Type B pancreatic cell (in vitro differentiated cells): ENCODE results near the gene DBF4. TPM values are rescaled to one million over a fixed set of nuclear protein-coding genes. Genes with fewer than 3 reads are reported as not detected.
"Not testable (repeated sequence)": the region's sequence is repeated elsewhere in the genome, so short reads cannot be mapped to it uniquely, and the experiment has no call there.

ENCODE experiments used
- DNase-seq: peaks from one replicate; pipeline ENCODE4 v3.0.0; 2021; ENCODE audit warnings: mixed read lengths; ENCODE audit not compliant: unreplicated experiment; ENCODE audit errors: extremely low spot score
- H3K27ac Mint-ChIP-seq: 2 replicates; pipeline ENCODE4 v1.8.0; 2021; ENCODE audit warnings: mild to moderate bottlenecking, mixed read lengths
- H3K27me3 Mint-ChIP-seq: 2 replicates; pipeline ENCODE4 v1.8.0; 2021; ENCODE audit warnings: mixed read lengths
- H3K36me3 Mint-ChIP-seq: 2 replicates; pipeline ENCODE4 v1.8.0; 2021; ENCODE audit warnings: mixed read lengths
- H3K4me1 Mint-ChIP-seq: one replicate; pipeline ENCODE4 v1.8.0; 2021; ENCODE audit warnings: mixed read lengths; ENCODE audit not compliant: unreplicated experiment
- H3K4me3 Mint-ChIP-seq: 2 replicates; pipeline ENCODE4 v1.8.0; 2021; ENCODE audit warnings: mild to moderate bottlenecking, mixed read lengths
- H3K9me3 Mint-ChIP-seq: 2 replicates; pipeline ENCODE4 v1.8.0; 2021; ENCODE audit warnings: mixed read lengths
- CTCF ChIP-seq: fragments of 200-600 bp; sonication (generic); conservative IDR thresholded peaks from 2 replicates; pipeline ENCODE4 v1.5.0; 2021; ENCODE audit warnings: antibody characterized with exemption, mild to moderate bottlenecking
- total RNA-seq: library from RNA; stranded (reverse); gene quantifications from 2 replicates; pipeline ENCODE4 v1.2.1, GENCODE V29; 2021; ENCODE audit warnings: low replicate concordance

The DBF4 gene
- total RNA-seq, 1 donor from 2014 or later, result 37.8 TPM

GRCh38 chr7:87920578-87920977, 44.3 kb downstream of the DBF4 start:
- Mint-ChIP-seq H3K27me3 (no peaks in the 10 kb centered on the region), H3K4me1 (no peaks in the 10 kb centered on the region), H3K9me3 (no peaks in the 10 kb centered on the region), H3K36me3 (no peaks in the 10 kb centered on the region), H3K27ac (no peak overlapping the region), H3K4me3 (no peak overlapping the region)
- no peak for DNase-seq
- TF ChIP-seq CTCF, result no peak

GRCh38 chr7:87922759-87923395, 46.6 kb downstream of the DBF4 start:
- not testable (repeated sequence) for H3K4me3 Mint-ChIP-seq, DNase-seq, H3K4me1 Mint-ChIP-seq, H3K9me3 Mint-ChIP-seq, H3K36me3 Mint-ChIP-seq, H3K27ac Mint-ChIP-seq, H3K27me3 Mint-ChIP-seq

GRCh38 chr7:87926581-87927461, 50.5 kb downstream of the DBF4 start:
- no peaks in the 10 kb centered on the region for H3K36me3 Mint-ChIP-seq
- H3K27me3 Mint-ChIP-seq, result peaks cover 7% of the 10 kb centered on the region
- no peak for DNase-seq
- TF ChIP-seq CTCF, result peak; percentile 33
- no peaks in the 10 kb centered on the region for H3K4me1 Mint-ChIP-seq
- no peak overlapping the region for H3K4me3 Mint-ChIP-seq
- no peaks in the 10 kb centered on the region for H3K9me3 Mint-ChIP-seq
- no peak overlapping the region for H3K27ac Mint-ChIP-seq

GRCh38 chr7:87933605-87933952, 57.3 kb downstream of the DBF4 start:
- no peak overlapping the region for H3K27ac Mint-ChIP-seq

GRCh38 chr7:87933953-87934698, 57.8 kb downstream of the DBF4 start, which contains the start of gene ADAM22:
Gene ADAM22 (plus strand): TSS chr7:87934251. CDS start chr7:87934466, 215 bp downstream.
- peak; percentile 85 for DNase-seq
- H3K4me3 Mint-ChIP-seq, result peak within 1 kb of the TSS; percentile 92
- no peaks in the 10 kb centered on the region for H3K9me3 Mint-ChIP-seq
- no peak within 1 kb of the TSS for H3K27ac Mint-ChIP-seq
- no peaks in the 10 kb centered on the region for H3K4me1 Mint-ChIP-seq
- TF ChIP-seq CTCF, result no peak
- H3K36me3 Mint-ChIP-seq, result peaks cover 5% of the 10 kb centered on the region
- peaks cover 39% of the 10 kb centered on the region for H3K27me3 Mint-ChIP-seq

More at GRCh38 chr7:87933605-87933952, 57.3 kb downstream of the DBF4 start:
- Mint-ChIP-seq H3K27me3 (peaks cover 42% of the 10 kb centered on the region), H3K4me3 (peak overlapping the region; percentile 92), H3K36me3 (peaks cover 5% of the 10 kb centered on the region), H3K9me3 (no peaks in the 10 kb centered on the region), H3K4me1 (no peaks in the 10 kb centered on the region)
- TF ChIP-seq CTCF, result no peak
- DNase-seq, result no peak
